Right renal pelvis (tissue), 4 donors: ENCODE measurements around the gene SERTAD2. TPM values are rescaled to one million over a fixed set of nuclear protein-coding genes. Genes with fewer than 3 reads are reported as not detected.
A peak's percentile ranks its signal among the peaks of the same experiment; 100 is the strongest.

Source experiments
- DNase-seq, 4 donors: peaks; one replicate each; pipeline ENCODE4 v3.0.0-alpha.2; 2013; ENCODE audit warnings: low read depth in 4 of 4, low spot score in 3 of 4, missing footprints in 1 of 4
- polyA plus RNA-seq, 4 donors: library from polyadenylated mRNA; unstranded; fragments of 120-200 nt; gene quantifications; one replicate each; pipeline ENCODE4 v1.2.1, GENCODE V29; 2013; ENCODE audit not compliant: insufficient read length in 4 of 4

The SERTAD2 gene
- polyA plus RNA-seq: 10 to 100 TPM; 23.4 to 29.5 (median 26.7) TPM

GRCh38 chr2:64653109-64654062, at the start of gene SERTAD2:
Gene SERTAD2, minus strand, starts transcription at chr2:64653913. Its CDS starts 17,042 bp downstream, at chr2:64636871.
- peak in 3 of 4 donors; percentile 61 to 69 (median 64) for DNase-seq

GRCh38 chr2:64700133-64700809, 46.6 kb upstream of the SERTAD2 start:
- no peak for DNase-seq

GRCh38 chr2:64699712-64700111, 46.0 kb upstream of the SERTAD2 start:
- DNase-seq: no peak

GRCh38 chr2:64698668-64699444, 45.1 kb upstream of the SERTAD2 start:
- no peak for DNase-seq

- DNase-seq: no peak
Observed at GRCh38 chr2:64698177-64698643, 44.5 kb upstream of the SERTAD2 start.

GRCh38 chr2:64697297-64698176, 43.8 kb upstream of the SERTAD2 start:
- DNase-seq: no peak

GRCh38 chr2:64696636-64697035, 42.9 kb upstream of the SERTAD2 start:
- DNase-seq: no peak

- DNase-seq: peak in 1 of 4 donors; percentile 3
Observed at GRCh38 chr2:64695721-64696261, 42.1 kb upstream of the SERTAD2 start.

GRCh38 chr2:64692401-64692800, 38.7 kb upstream of the SERTAD2 start:
- DNase-seq: no peak

GRCh38 chr2:64688909-64689308, 35.2 kb upstream of the SERTAD2 start:
- DNase-seq: no peak

- no peak for DNase-seq
Observed at GRCh38 chr2:64686283-64686956, 32.7 kb upstream of the SERTAD2 start.

- no peak for DNase-seq
Observed at GRCh38 chr2:64685430-64685829, 31.7 kb upstream of the SERTAD2 start.

- DNase-seq: no peak
Observed at GRCh38 chr2:64683771-64684510, 30.2 kb upstream of the SERTAD2 start.

- no peak for DNase-seq
Observed at GRCh38 chr2:64681479-64681967, 27.8 kb upstream of the SERTAD2 start.

- no peak for DNase-seq
Observed at GRCh38 chr2:64679673-64680425, 26.1 kb upstream of the SERTAD2 start.

- DNase-seq: no peak
Observed at GRCh38 chr2:64678771-64679590, 25.3 kb upstream of the SERTAD2 start.
